HG02678 (cell line): Measurements from ENCODE around the gene BORCS8.
"Not testable (repeated sequence)": the region's sequence is repeated elsewhere in the genome, so short reads cannot be mapped to it uniquely, and the experiment has no call there.

ENCODE experiments used
- ATAC-seq: cut with Tn5 transposase; IDR thresholded peaks from one replicate; pipeline ENCODE4 v1.9.1; 2021; ENCODE audit warnings: mild to moderate bottlenecking, moderate library complexity; ENCODE audit not compliant: unreplicated experiment

The BORCS8 gene

GRCh38 chr19:19185853-19186740 is 5.9 kb downstream of the BORCS8 start:
- no peak for ATAC-seq

- no peak for ATAC-seq
Observed at GRCh38 chr19:19181488-19181998, 10.4 kb downstream of the BORCS8 start.

- ATAC-seq = no peak
Observed at GRCh38 chr19:19179548-19180441, 12.2 kb downstream of the BORCS8 start.

GRCh38 chr19:19176950-19177349 is 15.0 kb downstream of the BORCS8 start:
- ATAC-seq = no peak

GRCh38 chr19:19173243-19173642 is 18.7 kb downstream of the BORCS8 start:
- ATAC-seq = not testable (repeated sequence)

- no peak for ATAC-seq
Observed at GRCh38 chr19:19171821-19172532, 20.0 kb downstream of the BORCS8 start.

- ATAC-seq = no peak
Observed at GRCh38 chr19:19170873-19171672, 20.9 kb downstream of the BORCS8 start.

GRCh38 chr19:19170053-19170872 is 21.7 kb downstream of the BORCS8 start, which contains the start of gene MEF2B:
TSS of gene MEF2B (minus strand) at chr19:19170263. CDS start at chr19:19150735, 19,528 bp downstream.
- ATAC-seq = peak; percentile 93

GRCh38 chr19:19169236-19170052 is 22.5 kb downstream of the BORCS8 start:
- no peak for ATAC-seq

GRCh38 chr19:19167612-19168011 is 24.3 kb downstream of the BORCS8 start:
- no peak for ATAC-seq

- ATAC-seq = no peak
Observed at GRCh38 chr19:19165396-19165795, 26.6 kb downstream of the BORCS8 start.

- no peak for ATAC-seq
Observed at GRCh38 chr19:19162495-19162894, 29.5 kb downstream of the BORCS8 start.

GRCh38 chr19:19160461-19161035 is 31.4 kb downstream of the BORCS8 start:
- no peak for ATAC-seq

- ATAC-seq = no peak
Observed at GRCh38 chr19:19159534-19159933, 32.4 kb downstream of the BORCS8 start.

- no peak for ATAC-seq
Observed at GRCh38 chr19:19157808-19158207, 34.1 kb downstream of the BORCS8 start.

- ATAC-seq = peak; percentile 81
Observed at GRCh38 chr19:19155495-19156219, 36.3 kb downstream of the BORCS8 start.
